ENCODE measurements around the gene NUAK2. TPM values are rescaled to one million over a fixed set of nuclear protein-coding genes. Genes with fewer than 3 reads are reported as not detected.
"Not testable (repeated sequence)": the region's sequence is repeated elsewhere in the genome, so short reads cannot be mapped to it uniquely, and the experiment has no call there.

The NUAK2 gene
- total RNA-seq, result 10 to 100 TPM; 13.0 to 14.7 TPM

- Mint-ChIP-seq H3K27me3 (peaks cover 24% of the 10 kb centered on the region), H3K4me1 (peaks cover 40% of the 10 kb centered on the region), H3K27ac (peak within 1 kb of the TSS; percentile 77), H3K4me3 (peak within 1 kb of the TSS; percentile 87), H3K9me3 (no peaks in the 10 kb centered on the region), H3K36me3 (no peaks in the 10 kb centered on the region)
- POLR2A ChIA-PET, result interaction anchor here (0.8 to 9.4 kb wide), 4 partner anchors 35 to 47 kb away, joined by 3 to 170 read pairs (median 16); no protein-coding TSS in a partner anchor
- ATAC-seq (ENCODE audit: low read depth) (peak; percentile 79), DNase-seq (peak; percentile 82)
Observed at GRCh38 chr1:205321162-205321958, at the start of gene NUAK2. TSS of gene NUAK2 (minus strand) at chr1:205321745. CDS start at chr1:205321628, 117 bp downstream.

GRCh38 chr1:205370780-205371179, 49.2 kb upstream of the NUAK2 start:
- Mint-ChIP-seq H3K27me3 (peaks cover 39% of the 10 kb centered on the region), H3K9me3 (no peaks in the 10 kb centered on the region), H3K4me3 (no peak overlapping the region), H3K36me3 (no peaks in the 10 kb centered on the region), H3K4me1 (peaks cover 5% of the 10 kb centered on the region), H3K27ac (no peak overlapping the region)
- no peak for DNase-seq
- no peak for ATAC-seq (ENCODE audit: low read depth)
- POLR2A ChIA-PET, result no interaction called here

GRCh38 chr1:205369701-205370123, 48.2 kb upstream of the NUAK2 start:
- no peak overlapping the region for H3K27ac Mint-ChIP-seq
- H3K27me3 Mint-ChIP-seq, result peaks cover 39% of the 10 kb centered on the region
- H3K36me3 Mint-ChIP-seq, result no peaks in the 10 kb centered on the region
- DNase-seq (no peak), ATAC-seq (ENCODE audit: low read depth) (no peak)
- H3K4me3 Mint-ChIP-seq, result no peak overlapping the region
- no peaks in the 10 kb centered on the region for H3K9me3 Mint-ChIP-seq
- POLR2A ChIA-PET, result no interaction called here
- peaks cover 5% of the 10 kb centered on the region for H3K4me1 Mint-ChIP-seq

GRCh38 chr1:205368478-205368877, 46.9 kb upstream of the NUAK2 start:
- no peak overlapping the region for H3K27ac Mint-ChIP-seq
- peaks cover 32% of the 10 kb centered on the region for H3K27me3 Mint-ChIP-seq
- H3K4me1 Mint-ChIP-seq, result no peaks in the 10 kb centered on the region
- ATAC-seq (ENCODE audit: low read depth), result no peak
- POLR2A ChIA-PET, result no interaction called here
- no peaks in the 10 kb centered on the region for H3K9me3 Mint-ChIP-seq
- no peak for DNase-seq
- no peak overlapping the region for H3K4me3 Mint-ChIP-seq
- no peaks in the 10 kb centered on the region for H3K36me3 Mint-ChIP-seq

GRCh38 chr1:205365945-205366463, 44.5 kb upstream of the NUAK2 start:
- DNase-seq (no peak), ATAC-seq (ENCODE audit: low read depth) (no peak)
- H3K9me3 Mint-ChIP-seq, result no peaks in the 10 kb centered on the region
- POLR2A ChIA-PET, result no interaction called here
- H3K27ac Mint-ChIP-seq, result no peak overlapping the region
- no peak overlapping the region for H3K4me3 Mint-ChIP-seq
- H3K4me1 Mint-ChIP-seq, result no peaks in the 10 kb centered on the region
- H3K27me3 Mint-ChIP-seq, result peaks cover 24% of the 10 kb centered on the region
- no peaks in the 10 kb centered on the region for H3K36me3 Mint-ChIP-seq

- H3K4me1 Mint-ChIP-seq; POLR2A ChIA-PET; ATAC-seq (ENCODE audit: low read depth); H3K36me3 Mint-ChIP-seq; H3K9me3 Mint-ChIP-seq; H3K27ac Mint-ChIP-seq; H3K4me3 Mint-ChIP-seq; DNase-seq: not testable (repeated sequence)
- H3K27me3 Mint-ChIP-seq, result peaks cover 22% of the 10 kb centered on the region
Observed at GRCh38 chr1:205365086-205365485, 43.5 kb upstream of the NUAK2 start.

GRCh38 chr1:205360891-205361290, 39.3 kb upstream of the NUAK2 start:
- H3K4me3 Mint-ChIP-seq, result no peak overlapping the region
- no peak overlapping the region for H3K27ac Mint-ChIP-seq
- no peaks in the 10 kb centered on the region for H3K9me3 Mint-ChIP-seq

GRCh38 chr1:205359771-205360565, 38.4 kb upstream of the NUAK2 start:
- POLR2A ChIA-PET, result no interaction called here
- no peak overlapping the region for H3K4me3 Mint-ChIP-seq
- no peaks in the 10 kb centered on the region for H3K36me3 Mint-ChIP-seq
- no peaks in the 10 kb centered on the region for H3K9me3 Mint-ChIP-seq
- no peaks in the 10 kb centered on the region for H3K4me1 Mint-ChIP-seq
- H3K27me3 Mint-ChIP-seq, result peaks cover 25% of the 10 kb centered on the region
- DNase-seq, result no peak
- no peak for ATAC-seq (ENCODE audit: low read depth)
- no peak overlapping the region for H3K27ac Mint-ChIP-seq

More at GRCh38 chr1:205360891-205361290, 39.3 kb upstream of the NUAK2 start:
- Mint-ChIP-seq H3K27me3 (peaks cover 30% of the 10 kb centered on the region), H3K36me3 (no peaks in the 10 kb centered on the region), H3K4me1 (no peaks in the 10 kb centered on the region)
- ATAC-seq (ENCODE audit: low read depth) (no peak), DNase-seq (no peak)
- POLR2A ChIA-PET, result no interaction called here

GRCh38 chr1:205358579-205358978, 37.0 kb upstream of the NUAK2 start:
- no peaks in the 10 kb centered on the region for H3K9me3 Mint-ChIP-seq
- H3K4me1 Mint-ChIP-seq, result no peaks in the 10 kb centered on the region
- no peak overlapping the region for H3K27ac Mint-ChIP-seq
- H3K27me3 Mint-ChIP-seq, result peaks cover 25% of the 10 kb centered on the region
- no peak for ATAC-seq (ENCODE audit: low read depth)
- POLR2A ChIA-PET, result no interaction called here
- DNase-seq, result no peak
- H3K36me3 Mint-ChIP-seq, result no peaks in the 10 kb centered on the region
- no peak overlapping the region for H3K4me3 Mint-ChIP-seq

GRCh38 chr1:205357567-205357966, 36.0 kb upstream of the NUAK2 start:
- no peak overlapping the region for H3K27ac Mint-ChIP-seq
- H3K9me3 Mint-ChIP-seq, result no peaks in the 10 kb centered on the region
- no peak overlapping the region for H3K4me3 Mint-ChIP-seq
- no peaks in the 10 kb centered on the region for H3K4me1 Mint-ChIP-seq
- peaks cover 25% of the 10 kb centered on the region for H3K27me3 Mint-ChIP-seq
- no peaks in the 10 kb centered on the region for H3K36me3 Mint-ChIP-seq
- ATAC-seq (ENCODE audit: low read depth) (no peak), DNase-seq (no peak)
- POLR2A ChIA-PET, result no interaction called here

GRCh38 chr1:205356440-205357139, 35.0 kb upstream of the NUAK2 start, which contains the start of gene KLHDC8A:
TSS of gene KLHDC8A (minus strand) at chr1:205356922. CDS start at chr1:205343604, 13,318 bp downstream.
- Mint-ChIP-seq H3K4me1 (no peaks in the 10 kb centered on the region), H3K9me3 (no peaks in the 10 kb centered on the region), H3K4me3 (no peak within 1 kb of the TSS), H3K27ac (no peak within 1 kb of the TSS), H3K36me3 (no peaks in the 10 kb centered on the region), H3K27me3 (peaks cover 20% of the 10 kb centered on the region)
- ATAC-seq (ENCODE audit: low read depth) (no peak), DNase-seq (no peak)
- POLR2A ChIA-PET, result no interaction called here

GRCh38 chr1:205355075-205355453, 33.5 kb upstream of the NUAK2 start:
- H3K36me3 Mint-ChIP-seq, result no peaks in the 10 kb centered on the region
- H3K4me1 Mint-ChIP-seq, result no peaks in the 10 kb centered on the region
- DNase-seq (no peak), ATAC-seq (ENCODE audit: low read depth) (no peak)
- POLR2A ChIA-PET, result no interaction called here
- H3K9me3 Mint-ChIP-seq, result no peaks in the 10 kb centered on the region
- no peak overlapping the region for H3K4me3 Mint-ChIP-seq
- peaks cover 15% of the 10 kb centered on the region for H3K27me3 Mint-ChIP-seq
- H3K27ac Mint-ChIP-seq, result no peak overlapping the region

Data from activated naive CD8-positive, alpha-beta T cell treated with anti-CD3 and anti-CD28 coated beads, Interleukin-2, amount 10 ng/mL, durations not matched to agents 7 days and 5 days (primary cell).